ENCODE results near the gene RFESD.
A peak's percentile ranks its signal among the peaks of the same experiment; 100 is the strongest.

RFESD gene

DNA sequence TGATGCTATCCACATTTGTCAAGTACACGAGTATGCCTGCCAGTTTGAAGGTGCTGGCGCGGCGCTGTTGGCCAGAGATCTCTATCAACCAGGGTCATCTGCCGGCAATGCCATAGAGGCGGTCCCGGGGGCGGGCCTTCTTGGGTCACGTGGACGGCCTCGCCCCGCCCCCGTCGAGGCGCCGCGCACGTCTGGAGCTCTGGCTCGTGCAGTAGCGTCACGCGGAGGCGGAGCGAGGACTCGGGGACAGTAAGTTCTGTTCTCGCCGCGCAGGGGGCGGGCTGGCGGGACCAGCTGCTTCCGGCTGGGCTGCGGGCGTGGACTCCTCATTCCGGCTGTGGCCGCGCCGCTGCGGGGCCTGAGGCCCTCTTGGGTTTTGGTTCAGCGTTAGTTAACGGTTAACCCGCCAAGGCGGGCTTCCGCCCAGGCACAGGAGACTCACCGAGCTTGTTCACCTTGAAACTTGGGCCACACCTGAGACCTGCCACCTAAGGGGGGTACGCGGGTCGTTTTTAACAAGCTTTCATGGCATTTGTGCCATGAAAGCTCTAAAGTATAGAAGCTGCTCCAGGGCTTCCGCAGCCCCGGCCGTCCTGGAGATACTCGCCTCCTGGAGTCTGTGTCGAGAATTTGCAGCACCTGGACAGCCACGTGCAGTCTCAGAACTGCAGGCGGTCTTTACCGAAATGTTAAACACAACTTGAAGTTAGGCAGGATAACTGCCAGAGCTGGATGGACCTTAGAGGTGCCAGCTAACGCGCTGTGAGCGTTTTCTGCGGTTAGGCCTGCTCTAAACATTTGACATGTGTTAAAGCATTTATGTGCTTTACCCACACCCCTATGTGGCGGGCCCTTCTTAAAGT, at the start of gene RFESD:
Gene RFESD, plus strand, starts transcription at position 209 of the 863 bp plus-strand sequence. CDS start 5,495 bp downstream, outside the sequence.
- peak; percentile 87 to 88 for DNase-seq (ENCODE audit: low read depth in 2 of 2)

DNA sequence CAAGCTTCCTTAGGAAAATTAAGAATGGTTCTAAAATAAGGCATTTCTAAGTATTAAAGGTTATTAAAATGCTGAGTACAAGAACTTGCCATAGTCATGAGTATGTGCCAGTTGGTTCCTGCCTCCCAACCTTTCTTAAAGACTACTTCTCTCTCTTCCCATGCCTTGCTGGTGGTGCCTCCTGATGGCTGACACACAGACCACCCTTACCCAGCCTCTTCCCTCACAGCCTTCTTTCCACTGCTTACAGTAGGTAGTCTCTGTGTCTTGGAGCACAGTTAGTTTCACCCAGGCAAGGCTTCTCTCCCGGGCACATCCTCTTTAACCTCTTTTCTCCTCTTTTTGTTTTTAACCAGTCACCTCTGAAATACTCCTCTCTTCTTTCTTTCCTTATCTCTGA, 47.3 kb upstream of the RFESD start:
- DNase-seq (ENCODE audit: low read depth in 2 of 2), result no peak

DNA sequence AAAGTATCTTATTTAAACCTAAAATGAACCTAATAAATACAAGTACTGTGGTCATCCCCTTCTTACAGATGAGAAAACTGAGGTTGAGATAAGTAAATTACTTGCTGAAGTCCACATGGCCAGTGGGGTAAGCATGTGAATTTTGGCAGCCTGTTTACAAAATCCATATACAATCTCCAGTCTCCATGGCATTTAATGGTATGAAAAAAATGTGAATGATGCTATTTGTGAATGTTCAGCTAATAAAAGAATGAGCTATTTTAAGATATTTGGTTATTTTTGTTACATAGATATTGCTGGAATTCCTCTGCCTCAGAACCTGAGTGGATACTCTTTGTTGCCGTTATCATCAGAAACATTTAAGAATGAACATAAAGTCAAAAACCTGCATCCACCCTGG, 46.0 kb upstream of the RFESD start:
- DNase-seq (ENCODE audit: low read depth in 2 of 2), result no peak

DNA sequence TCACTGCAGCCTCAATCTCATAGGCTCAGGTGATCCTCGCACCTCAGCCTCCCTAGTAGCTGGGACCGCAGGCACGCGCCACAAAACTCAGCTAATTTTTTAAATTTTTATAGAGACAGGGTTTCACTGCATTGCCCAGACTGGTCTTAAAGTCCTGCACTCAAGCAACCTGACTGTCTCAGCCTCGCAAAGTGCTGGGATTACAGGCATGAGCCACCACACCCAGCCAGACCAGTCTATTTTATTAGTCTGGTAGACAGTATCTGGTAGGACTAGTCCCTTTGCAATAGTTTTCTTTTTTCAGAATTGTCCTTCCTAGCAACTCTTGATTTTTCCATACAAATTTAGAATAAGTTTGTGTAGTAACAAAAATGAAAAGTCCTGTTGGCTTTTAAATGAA, 40.8 kb upstream of the RFESD start:
- no peak for DNase-seq (ENCODE audit: low read depth in 2 of 2)

DNA sequence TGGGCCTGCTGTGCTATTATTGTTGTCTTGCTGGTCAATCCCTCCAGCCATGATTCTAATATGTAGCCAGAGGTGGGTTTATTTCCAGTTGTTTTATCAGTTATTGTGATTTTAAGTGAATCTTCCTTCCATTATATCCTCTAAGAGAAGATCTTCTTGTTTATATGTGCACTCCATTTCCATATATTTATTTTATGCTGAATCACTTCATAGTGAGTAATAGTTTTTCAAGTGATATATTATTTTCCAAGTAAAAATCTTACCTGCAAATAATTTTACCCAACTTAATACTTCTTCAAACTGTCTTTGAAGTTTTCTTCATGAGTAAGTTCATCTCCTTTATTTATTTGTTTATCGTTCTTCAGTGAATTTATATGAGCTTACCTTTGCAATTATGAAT, 40.2 kb upstream of the RFESD start:
- no peak for DNase-seq (ENCODE audit: low read depth in 2 of 2)

DNA sequence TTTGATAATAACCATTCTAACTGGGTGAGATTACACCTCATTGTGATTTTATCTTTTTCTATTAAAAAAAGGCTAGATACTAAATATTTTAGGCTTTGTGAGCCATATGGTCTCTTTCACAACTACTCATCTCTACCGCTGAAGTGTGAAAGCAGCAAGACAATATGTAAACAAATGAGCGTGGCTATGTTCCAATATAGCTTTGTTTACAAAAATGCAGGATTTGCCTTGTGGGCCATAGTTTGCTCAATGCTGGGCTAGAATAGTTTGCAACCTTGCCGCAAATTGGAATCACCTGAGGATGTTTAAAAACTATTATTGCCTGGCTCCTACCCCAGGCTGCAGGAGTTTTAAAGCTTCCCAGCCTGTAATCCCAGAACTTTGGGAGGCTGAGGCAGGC, 36.9 kb upstream of the RFESD start:
- no peak for DNase-seq (ENCODE audit: low read depth in 2 of 2)

DNA sequence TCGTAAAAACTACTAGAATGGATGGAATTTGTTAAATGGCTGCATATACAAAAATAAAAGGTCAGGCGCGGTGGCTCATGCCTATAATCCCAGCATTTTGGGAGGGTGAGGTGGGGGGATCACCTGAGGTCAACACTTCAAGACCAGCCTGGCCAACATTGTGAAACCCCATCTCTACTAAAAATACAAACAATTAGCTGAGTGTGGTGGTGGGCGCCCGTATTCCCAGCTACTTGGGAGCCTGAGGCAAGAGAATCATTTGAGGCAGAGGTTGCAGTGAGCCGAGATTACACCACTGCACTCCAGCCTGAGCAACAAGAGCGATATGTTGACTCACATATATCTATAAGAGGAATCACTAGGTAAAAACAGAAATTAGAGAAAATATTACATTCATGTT, 36.0 kb upstream of the RFESD start:
- no peak for DNase-seq (ENCODE audit: low read depth in 2 of 2)

DNA sequence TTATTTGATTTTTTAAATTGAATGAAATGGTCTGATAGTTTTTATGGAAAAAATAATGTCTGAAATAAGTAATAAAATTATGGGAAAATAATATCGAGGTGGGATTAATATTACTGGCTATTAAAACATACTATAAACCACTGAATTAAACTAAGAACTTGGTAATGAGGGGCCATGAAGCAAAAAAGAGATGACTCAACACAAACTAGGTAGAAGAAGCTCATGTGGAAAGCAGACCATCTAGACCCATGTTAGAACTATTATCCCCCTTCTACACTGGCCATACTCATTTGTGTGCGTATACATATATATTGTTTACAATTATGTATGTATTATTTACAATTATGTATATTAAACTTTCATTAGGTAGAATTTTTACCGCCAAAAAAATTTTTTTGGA, 35.2 kb upstream of the RFESD start:
- no peak for DNase-seq (ENCODE audit: low read depth in 2 of 2)

DNA sequence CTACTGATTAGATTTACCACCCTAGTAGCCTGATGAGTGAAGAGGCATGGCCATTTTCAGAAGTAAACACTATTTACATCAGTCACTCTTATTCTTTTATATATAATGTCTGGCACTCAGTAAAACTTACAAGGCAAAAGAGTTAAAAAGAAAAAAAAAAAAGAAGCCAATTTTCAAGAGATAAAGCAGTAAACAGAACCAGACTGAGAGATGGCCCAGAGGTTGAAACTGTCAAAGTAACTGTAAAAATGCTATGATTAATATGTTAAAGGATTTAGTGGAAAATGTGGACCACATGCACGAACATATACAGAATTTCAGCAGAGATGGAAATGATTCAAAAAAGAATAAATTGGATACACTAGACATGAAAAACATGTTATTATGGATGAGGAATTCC, 33.1 kb upstream of the RFESD start:
- no peak for DNase-seq (ENCODE audit: low read depth in 2 of 2)

DNA sequence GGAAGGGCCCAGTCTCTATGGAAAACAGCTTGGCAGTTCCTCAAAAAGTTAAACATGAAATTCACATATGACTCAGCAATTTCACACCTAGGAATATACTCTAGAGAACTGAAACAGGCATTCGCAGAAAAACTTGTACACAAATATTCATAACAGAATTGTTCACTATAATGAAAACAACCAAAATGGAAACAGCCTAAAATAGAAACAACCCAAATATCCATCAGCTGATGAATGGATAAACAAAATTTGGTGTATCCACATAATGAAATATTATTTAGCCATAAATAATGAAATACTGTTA, 31.5 kb upstream of the RFESD start:
- DNase-seq (ENCODE audit: low read depth in 2 of 2), result no peak

DNA sequence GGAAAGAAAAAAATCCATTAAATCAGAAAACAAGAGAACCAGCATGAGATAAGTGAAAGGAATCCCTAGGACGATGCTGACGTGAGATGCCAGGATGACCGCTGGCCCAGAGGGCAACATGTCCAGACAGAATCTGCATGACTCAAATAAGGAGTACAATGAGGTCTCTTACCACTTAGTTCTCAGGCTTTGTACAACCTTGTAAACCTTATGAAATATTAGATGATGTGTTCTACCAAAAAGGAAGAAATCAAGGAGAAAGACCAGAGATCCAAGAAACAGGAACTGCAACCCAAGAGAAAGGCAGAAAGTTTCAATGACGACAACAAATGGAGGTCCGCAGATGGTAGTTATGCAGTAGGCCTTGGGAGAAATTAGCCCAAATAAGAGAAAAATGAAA, 29.5 kb upstream of the RFESD start:
- DNase-seq (ENCODE audit: low read depth in 2 of 2), result no peak

DNA sequence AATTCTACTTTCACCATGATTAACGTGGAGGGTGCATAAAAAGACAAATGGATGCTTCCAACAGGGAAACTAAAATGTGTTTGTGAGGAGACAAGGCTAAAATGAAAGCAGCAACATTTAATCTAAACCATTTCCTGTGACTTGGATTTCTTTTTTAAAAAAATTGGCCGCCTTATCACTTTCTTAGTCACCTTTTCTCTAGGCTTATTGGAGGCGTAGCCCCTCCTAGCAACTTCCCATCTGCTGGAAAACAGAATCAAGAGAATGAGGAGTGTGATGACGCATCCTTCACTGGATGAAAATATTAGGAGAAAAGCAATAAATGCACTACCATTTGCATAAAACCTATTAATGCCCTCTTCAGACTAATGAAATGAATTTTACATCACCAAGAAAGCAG, 27.5 kb upstream of the RFESD start:
- no peak for DNase-seq (ENCODE audit: low read depth in 2 of 2)

DNA sequence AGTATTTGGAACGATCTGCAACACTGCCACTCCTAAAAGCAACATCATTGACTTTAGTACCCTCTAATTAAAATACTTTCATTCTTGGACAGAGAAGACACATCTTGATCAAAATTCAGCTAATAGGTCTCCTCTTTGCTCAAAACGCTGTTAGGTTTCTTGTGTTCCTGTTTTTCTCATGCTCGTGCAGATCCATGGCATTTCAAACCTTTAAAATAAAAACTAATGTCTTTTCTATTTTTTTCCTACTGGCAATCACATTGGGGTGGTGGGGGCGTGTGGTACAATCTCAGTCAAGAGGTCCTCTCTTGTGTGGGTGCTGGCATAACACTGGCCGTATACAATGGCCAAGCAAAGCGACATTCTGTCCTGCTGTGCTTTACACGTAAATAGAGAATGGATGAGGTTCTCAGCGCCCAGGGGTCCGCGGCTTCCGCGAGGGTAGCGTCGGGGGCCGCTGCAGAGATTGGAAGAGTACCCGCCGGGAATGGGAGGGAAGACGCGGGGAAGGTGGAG, 27.0 kb upstream of the RFESD start:
- no peak for DNase-seq (ENCODE audit: low read depth in 2 of 2)

DNA sequence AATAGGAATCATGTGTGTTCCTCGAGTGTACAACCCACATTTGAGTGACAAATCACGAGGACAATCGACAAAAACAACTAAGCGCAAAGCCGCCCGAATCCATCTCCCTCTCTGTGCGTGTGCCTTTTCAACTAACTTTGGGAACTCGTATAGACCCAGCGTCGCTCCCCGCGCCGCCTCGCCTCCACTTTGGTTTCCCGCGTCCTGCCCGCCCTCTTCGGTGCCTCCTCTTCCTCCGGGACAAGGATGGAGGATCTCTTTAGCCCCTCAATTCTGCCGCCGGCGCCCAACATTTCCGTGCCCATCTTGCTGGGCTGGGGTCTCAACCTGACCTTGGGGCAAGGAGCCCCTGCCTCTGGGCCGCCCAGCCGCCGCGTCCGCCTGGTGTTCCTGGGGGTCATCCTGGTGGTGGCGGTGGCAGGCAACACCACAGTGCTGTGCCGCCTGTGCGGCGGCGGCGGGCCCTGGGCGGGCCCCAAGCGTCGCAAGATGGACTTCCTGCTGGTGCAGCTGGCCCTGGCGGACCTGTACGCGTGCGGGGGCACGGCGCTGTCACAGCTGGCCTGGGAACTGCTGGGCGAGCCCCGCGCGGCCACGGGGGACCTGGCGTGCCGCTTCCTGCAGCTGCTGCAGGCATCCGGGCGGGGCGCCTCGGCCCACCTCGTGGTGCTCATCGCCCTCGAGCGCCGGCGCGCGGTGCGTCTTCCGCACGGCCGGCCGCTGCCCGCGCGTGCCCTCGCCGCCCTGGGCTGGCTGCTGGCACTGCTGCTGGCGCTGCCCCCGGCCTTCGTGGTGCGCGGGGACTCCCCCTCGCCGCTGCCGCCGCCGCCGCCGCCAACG, 26.3 kb upstream of the RFESD start, which contains the start of gene GPR150:
Gene GPR150, plus strand, starts transcription at position 58 of the 840 bp plus-strand sequence. Its CDS starts 189 bp downstream, at position 247.
- DNase-seq (ENCODE audit: low read depth in 2 of 2), result peak in 1 of 2 donors; percentile 39

DNA sequence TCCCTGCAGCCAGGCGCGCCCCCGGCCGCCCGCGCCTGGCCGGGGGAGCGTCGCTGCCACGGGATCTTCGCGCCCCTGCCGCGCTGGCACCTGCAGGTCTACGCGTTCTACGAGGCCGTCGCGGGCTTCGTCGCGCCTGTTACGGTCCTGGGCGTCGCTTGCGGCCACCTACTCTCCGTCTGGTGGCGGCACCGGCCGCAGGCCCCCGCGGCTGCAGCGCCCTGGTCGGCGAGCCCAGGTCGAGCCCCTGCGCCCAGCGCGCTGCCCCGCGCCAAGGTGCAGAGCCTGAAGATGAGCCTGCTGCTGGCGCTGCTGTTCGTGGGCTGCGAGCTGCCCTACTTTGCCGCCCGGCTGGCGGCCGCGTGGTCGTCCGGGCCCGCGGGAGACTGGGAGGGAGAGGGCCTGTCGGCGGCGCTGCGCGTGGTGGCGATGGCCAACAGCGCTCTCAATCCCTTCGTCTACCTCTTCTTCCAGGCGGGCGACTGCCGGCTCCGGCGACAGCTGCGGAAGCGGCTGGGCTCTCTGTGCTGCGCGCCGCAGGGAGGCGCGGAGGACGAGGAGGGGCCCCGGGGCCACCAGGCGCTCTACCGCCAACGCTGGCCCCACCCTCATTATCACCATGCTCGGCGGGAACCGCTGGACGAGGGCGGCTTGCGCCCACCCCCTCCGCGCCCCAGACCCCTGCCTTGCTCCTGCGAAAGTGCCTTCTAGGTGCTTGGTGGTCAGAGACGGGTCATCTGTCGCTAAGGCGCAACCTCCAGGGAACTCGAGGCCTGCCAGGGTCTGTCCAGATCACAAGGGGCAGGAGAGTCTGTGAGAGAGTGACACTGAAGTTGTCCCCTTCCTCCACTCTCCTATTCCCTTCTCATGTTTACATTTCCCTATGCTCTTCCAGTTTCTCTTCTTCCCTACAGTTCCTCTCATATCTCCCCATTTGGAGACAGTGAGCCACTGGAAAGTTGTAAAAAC, 25.4 kb upstream of the RFESD start:
- no peak for DNase-seq (ENCODE audit: low read depth in 2 of 2)

DNA sequence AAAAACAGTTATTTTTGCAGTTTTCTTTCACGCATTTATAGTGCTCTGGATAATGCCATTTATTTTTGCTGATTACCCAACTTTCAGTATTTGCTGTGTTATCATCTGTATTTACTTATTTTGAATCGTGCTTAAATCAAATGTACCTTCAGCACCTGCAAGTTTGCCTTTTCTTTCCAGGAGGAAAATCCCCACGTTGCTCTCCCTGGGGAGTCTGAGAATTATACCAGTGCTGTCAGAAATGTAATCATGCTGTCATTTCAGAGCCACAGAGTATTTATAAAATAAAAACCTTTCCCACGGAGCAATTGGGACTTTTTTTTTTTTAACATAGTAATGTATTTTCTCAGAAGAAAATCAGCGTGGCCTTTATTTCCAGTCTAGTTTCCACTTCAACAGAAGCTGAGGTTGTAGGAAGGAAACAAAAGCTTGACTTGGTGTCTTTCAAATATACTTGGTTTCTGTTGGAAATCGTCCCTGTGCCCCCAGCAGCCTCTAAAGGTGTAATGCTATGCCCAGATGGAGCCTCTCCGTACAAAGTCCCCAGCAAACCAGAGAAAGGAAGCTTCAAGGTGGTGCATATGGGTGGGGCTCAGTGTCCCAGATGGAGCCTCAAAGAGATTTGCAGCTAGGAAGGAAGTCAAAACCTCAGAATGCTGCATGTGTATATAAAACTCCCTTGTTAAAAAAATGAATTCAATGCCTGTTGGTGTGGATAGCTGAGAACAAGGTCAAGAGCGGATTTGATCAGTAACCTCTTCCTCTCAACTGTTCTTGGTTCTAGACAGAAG, 24.5 kb upstream of the RFESD start:
- no peak for DNase-seq (ENCODE audit: low read depth in 2 of 2)

DNA sequence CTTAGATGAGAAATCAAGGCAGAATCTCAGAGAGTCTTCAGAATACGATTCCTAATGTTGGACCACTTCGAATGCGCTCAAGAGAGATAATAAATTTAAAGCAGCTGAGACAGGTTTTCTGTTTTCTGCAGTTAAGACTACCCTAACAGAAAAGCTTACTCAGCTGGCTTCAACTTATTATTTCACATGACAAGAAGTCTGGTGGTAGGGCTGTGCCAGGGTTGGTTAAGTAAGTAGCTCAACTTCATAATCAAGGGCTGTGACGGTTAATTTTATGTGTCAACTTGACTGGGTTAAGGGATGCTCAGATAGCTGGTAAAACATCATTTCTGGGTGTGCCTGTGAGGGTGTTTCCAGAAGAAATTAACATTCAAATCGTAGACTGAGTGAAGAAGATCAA, 22.9 kb upstream of the RFESD start:
- DNase-seq (ENCODE audit: low read depth in 2 of 2), result no peak

DNA sequence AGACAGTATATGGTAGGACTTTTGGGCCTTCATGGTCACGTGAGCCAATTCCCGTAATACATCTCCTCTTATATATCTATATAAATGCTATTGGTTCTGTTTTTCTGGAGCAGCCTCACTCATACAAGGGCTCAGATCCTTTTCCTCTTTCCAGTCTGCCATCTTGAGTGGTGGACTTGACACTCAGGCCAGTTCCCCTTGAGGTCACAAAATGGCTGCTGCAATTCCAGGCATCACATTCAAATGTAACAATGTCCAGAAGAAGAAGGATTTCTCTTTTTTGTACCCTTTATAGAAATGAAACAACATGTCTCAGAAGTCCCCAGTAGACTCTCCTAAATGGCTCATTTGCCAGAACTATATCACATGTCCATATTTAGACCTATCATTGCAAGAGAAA, 22.2 kb upstream of the RFESD start:
- DNase-seq (ENCODE audit: low read depth in 2 of 2), result no peak

DNA sequence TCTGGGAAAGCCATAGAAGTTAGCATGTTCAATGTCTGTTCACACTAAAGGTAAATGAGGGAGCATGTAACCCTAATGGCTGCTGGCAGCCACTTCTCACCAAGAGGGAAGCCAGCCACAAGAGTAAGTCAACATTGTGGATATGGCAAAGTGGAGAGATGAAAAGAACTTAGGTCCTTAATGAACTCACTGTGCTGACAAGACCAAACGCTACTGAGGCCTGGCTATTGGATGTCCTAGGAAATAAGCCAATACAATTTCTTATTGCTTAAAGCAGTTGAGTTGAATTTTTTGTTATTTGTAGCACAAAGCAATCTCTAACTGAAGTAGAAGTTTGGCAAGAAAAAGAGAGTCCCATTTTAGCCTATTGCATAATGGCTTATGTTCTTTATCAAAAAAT, 19.9 kb upstream of the RFESD start:
- no peak for DNase-seq (ENCODE audit: low read depth in 2 of 2)

DNA sequence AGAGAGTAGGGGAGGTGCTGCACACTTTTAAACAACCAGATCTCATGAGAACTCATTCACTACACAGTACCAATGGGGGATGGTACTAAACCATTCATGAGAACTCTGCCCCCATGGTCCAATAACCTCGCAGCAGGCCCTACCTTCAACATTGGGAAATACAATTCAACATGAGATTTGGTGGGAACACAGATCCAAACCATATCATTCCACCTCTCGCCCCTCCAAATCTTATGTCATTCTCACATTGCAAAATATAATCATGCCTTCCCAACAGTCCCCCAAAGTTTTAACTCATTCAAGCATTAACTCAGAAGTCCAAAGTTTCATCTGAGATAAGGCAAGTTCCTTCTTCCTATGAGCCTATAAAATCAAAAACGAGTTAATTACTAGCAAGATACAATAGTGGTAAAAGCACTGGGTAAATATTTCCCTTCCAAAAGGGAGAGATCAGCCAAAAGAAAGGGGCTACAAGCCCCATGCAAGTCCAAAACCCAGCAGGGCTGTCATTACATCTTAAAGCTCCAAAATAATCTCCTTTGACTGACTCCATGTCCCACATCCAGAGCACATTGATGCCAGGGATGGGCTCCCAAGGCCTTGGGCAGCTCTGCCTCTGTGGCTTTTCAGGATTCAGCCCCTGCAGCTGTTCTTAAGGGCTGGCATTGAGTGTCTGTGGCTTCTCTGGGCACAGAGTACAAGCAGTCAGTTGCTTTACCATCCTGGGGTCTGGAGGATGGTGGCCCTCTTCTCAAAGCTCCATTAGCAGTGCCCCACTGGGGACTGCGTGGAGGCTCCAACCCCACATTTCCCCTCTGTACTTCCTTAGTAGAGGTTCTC, 18.4 kb upstream of the RFESD start:
- DNase-seq (ENCODE audit: low read depth in 2 of 2), result no peak

Data from stimulated activated CD8-positive, alpha-beta memory T cell treated with anti-CD3 and anti-CD28 coated beads, Interleukin-2, amount 100 ng/mL, for 1 hour (primary cell).